Adipocyte (in vitro differentiated cells): ENCODE results near the gene ENOX1.

ENCODE experiments used
- DNase-seq: peaks from one replicate; pipeline ENCODE4 v3.0.0-alpha.2; 2015; ENCODE audit warnings: low read depth
- H3K27me3 ChIP-seq: replicated peaks from 2 replicates; pipeline ENCODE4 v1.7.0; 2013; ENCODE audit warnings: mild to moderate bottlenecking, low read length, moderate library complexity; ENCODE audit not compliant: control insufficient read depth, insufficient read depth
- H3K36me3 ChIP-seq: 2 replicates; pipeline ENCODE4 v1.7.0; 2013; ENCODE audit warnings: low read length, mild to moderate bottlenecking, moderate library complexity; ENCODE audit not compliant: control insufficient read depth, insufficient read depth, severe bottlenecking
- H3K4me1 ChIP-seq: 2 replicates; pipeline ENCODE4 v1.7.0; 2013; ENCODE audit warnings: mild to moderate bottlenecking, low read length, moderate library complexity; ENCODE audit not compliant: control insufficient read depth, insufficient read depth
- H3K4me3 ChIP-seq: 2 replicates; pipeline ENCODE4 v1.7.0; 2013; ENCODE audit warnings: mild to moderate bottlenecking, low read length, moderate library complexity
- H3K9ac ChIP-seq: 2 replicates; pipeline ENCODE4 v1.7.0; 2013; ENCODE audit warnings: mild to moderate bottlenecking, low read length, moderate library complexity
- H3K9me3 ChIP-seq: 2 replicates; pipeline ENCODE4 v1.7.0; 2013; ENCODE audit warnings: mild to moderate bottlenecking, low read length, moderate library complexity; ENCODE audit not compliant: control insufficient read depth

Gene ENOX1

DNA sequence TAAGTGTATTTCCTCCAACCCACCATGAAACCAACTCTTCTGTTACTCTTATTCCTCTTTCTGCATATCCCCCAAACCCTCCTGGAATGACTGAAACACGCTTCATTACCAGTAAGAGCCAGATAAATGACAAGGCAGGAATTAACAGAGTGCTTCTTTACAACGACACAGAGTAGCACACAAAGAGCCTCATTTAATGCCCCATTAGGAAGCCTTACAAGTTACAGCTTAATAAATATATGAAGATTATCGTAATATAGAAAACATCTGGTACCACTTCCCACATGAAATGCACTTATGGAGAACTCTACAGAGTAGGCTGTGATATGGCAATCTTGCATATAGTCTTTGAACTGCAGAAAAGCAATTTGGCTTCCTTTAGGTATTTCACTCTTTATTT is 116.8 kb downstream of the ENOX1 start:
- H3K27me3 ChIP-seq = no peaks in the 10 kb centered on the region
- DNase-seq = no peak

DNA sequence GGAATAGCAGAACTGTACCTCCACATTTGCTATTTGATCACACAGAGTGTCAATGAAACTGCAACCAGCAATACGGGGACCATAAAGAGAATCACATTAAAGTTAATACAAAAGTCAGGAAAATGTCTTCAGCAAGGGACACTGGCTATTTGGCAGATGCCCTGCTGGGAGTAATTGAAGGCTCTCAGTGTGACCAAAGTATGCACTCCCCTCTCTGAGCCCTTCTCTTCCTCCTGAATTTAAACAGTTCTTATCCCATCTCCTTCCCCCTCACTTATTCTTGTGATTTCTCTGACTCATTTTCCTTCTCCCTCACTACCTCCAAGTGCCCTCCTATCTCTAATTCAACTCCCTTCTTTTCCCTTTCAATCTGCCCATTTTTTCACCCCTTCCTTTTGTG is 117.7 kb downstream of the ENOX1 start:
- Histone ChIP-seq H3K4me1 (peaks cover 11% of the 10 kb centered on the region), H3K9ac (no peak overlapping the region), H3K27me3 (no peaks in the 10 kb centered on the region), H3K4me3 (no peak overlapping the region), H3K36me3 (no peaks in the 10 kb centered on the region), H3K9me3 (no peaks in the 10 kb centered on the region)
- DNase-seq = no peak

More for the DNA sequence above, 116.8 kb downstream of the ENOX1 start:
- Histone ChIP-seq H3K36me3 (no peaks in the 10 kb centered on the region), H3K9me3 (no peaks in the 10 kb centered on the region), H3K9ac (no peak overlapping the region), H3K4me1 (peaks cover 4% of the 10 kb centered on the region), H3K4me3 (no peak overlapping the region)

DNA sequence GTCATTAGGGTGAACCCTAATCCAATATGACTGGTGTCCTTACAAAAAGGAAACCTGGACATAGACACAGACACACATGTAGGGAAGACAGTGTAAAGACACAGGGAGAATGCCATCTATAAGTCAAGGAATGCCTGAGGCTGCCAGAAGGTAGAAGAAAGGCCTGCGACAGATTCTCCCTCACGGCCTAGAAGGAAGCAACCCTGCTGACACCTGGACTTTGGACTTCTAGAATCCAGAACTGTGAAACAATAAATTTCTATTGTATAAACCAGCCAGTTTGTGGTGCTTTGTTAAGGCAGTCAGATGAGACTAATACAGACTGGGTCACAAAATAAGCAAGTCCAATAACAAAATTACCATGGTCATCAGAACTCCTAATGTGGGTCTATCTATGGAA is 120.4 kb downstream of the ENOX1 start:
- no peaks in the 10 kb centered on the region for H3K36me3 ChIP-seq
- H3K9ac ChIP-seq = no peak overlapping the region
- H3K27me3 ChIP-seq = no peaks in the 10 kb centered on the region
- no peaks in the 10 kb centered on the region for H3K9me3 ChIP-seq
- DNase-seq = no peak
- peaks cover 32% of the 10 kb centered on the region for H3K4me1 ChIP-seq
- H3K4me3 ChIP-seq = no peak overlapping the region

DNA sequence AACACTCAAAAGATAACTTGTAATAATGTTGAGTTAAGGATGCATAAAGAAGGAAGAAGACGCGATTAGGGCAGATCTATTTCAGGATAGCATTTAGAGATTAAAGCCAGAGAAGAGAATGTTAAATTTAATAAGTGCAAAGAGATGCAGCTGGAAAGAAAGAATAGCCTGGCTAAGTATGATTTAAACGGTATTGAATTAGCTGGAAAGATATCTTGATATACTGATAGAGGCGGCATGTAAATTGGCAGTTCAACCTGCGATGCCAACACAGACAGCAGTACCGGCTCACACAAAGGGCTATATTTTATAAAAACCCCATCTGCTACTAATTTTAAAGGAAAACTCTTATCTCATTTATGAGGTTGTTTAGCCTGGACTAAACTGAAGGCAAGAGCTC is 121.4 kb downstream of the ENOX1 start:
- H3K4me3 ChIP-seq = no peak overlapping the region
- H3K36me3 ChIP-seq = no peaks in the 10 kb centered on the region
- no peak for DNase-seq
- no peaks in the 10 kb centered on the region for H3K27me3 ChIP-seq
- no peaks in the 10 kb centered on the region for H3K9me3 ChIP-seq
- H3K4me1 ChIP-seq = peaks cover 32% of the 10 kb centered on the region
- no peak overlapping the region for H3K9ac ChIP-seq

DNA sequence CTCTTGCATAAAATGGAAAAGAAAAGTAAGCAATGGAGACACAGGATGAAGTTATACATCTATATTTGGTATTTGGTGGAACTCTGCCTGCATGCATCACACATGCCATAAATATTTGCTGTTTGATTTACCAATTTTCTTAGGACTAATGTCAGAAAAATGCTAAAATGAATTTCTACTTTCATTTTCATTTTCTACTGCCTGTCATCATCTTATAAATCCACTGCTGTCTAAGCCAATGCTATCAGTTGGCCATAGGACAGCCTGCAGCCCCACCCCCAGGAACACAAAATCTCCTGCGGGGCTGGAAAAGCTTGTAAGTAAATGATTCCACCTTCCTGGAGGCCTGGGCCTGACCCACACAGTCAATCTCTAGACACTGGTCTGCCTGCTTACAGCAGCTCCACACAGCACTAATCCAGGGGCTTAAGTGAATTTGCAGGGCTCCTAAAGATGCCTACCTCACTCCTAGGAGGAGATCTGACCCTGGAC is 122.0 kb downstream of the ENOX1 start:
- DNase-seq = peak; percentile 71
- Histone ChIP-seq H3K27me3 (no peaks in the 10 kb centered on the region), H3K9me3 (no peaks in the 10 kb centered on the region), H3K36me3 (no peaks in the 10 kb centered on the region), H3K9ac (peak overlapping the region; percentile 41), H3K4me3 (peak overlapping the region; percentile 18), H3K4me1 (peaks cover 32% of the 10 kb centered on the region)

DNA sequence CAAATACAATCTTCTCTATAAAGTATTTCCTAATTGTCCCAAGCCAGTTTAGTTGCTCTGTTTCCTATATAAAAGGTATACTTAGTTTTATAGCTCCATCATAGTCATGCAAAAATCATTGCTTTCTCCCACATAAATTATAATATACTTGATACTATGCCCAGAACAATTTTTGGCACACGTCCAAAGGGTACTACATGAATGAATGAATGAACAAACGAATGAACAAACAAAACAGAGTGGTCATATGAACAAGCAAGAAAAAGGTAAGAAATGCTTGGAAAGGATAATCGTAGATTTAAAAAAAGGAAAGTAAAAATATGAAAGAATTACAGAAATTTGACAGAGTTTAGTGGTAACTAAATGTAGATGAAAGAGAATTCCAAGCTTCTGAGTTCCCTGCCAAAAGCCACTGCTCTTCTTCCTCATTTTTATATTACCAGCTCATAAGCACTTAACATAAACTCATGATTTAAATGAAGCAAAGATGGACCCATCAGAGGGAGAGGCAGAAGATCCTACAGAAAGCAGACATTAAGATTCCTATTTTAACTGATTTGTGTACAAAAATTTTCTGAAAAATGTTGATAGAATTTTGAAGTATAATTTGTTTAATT is 123.2 kb downstream of the ENOX1 start:
- peak overlapping the region; percentile 51 for H3K4me3 ChIP-seq
- peak overlapping the region; percentile 52 for H3K9ac ChIP-seq
- peak; percentile 58 for DNase-seq
- no peaks in the 10 kb centered on the region for H3K9me3 ChIP-seq
- H3K27me3 ChIP-seq = no peaks in the 10 kb centered on the region
- H3K4me1 ChIP-seq = peaks cover 32% of the 10 kb centered on the region
- no peaks in the 10 kb centered on the region for H3K36me3 ChIP-seq

DNA sequence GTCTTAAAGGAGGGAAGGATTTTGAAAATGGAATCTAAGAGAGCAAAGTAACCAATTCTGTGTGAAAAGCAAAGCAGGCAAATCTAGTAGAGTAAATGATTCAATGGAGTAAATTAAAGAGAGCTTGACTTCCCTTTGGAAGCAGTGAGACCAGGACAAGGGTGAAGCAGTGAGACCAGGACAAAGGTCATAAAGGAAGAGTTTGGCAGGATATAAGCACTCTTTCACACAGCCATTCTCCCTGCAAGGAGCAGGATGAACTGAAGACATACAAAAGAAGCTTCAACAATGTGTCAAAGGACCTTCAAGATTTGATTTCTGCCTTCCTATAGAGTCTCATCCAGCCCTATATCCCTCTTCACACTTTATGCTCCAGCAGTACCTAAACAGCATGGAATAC is 123.8 kb downstream of the ENOX1 start:
- peaks cover 32% of the 10 kb centered on the region for H3K4me1 ChIP-seq
- H3K4me3 ChIP-seq = peak overlapping the region; percentile 51
- H3K9me3 ChIP-seq = no peaks in the 10 kb centered on the region
- no peak for DNase-seq
- H3K27me3 ChIP-seq = no peaks in the 10 kb centered on the region
- peak overlapping the region; percentile 52 for H3K9ac ChIP-seq
- H3K36me3 ChIP-seq = no peaks in the 10 kb centered on the region

DNA sequence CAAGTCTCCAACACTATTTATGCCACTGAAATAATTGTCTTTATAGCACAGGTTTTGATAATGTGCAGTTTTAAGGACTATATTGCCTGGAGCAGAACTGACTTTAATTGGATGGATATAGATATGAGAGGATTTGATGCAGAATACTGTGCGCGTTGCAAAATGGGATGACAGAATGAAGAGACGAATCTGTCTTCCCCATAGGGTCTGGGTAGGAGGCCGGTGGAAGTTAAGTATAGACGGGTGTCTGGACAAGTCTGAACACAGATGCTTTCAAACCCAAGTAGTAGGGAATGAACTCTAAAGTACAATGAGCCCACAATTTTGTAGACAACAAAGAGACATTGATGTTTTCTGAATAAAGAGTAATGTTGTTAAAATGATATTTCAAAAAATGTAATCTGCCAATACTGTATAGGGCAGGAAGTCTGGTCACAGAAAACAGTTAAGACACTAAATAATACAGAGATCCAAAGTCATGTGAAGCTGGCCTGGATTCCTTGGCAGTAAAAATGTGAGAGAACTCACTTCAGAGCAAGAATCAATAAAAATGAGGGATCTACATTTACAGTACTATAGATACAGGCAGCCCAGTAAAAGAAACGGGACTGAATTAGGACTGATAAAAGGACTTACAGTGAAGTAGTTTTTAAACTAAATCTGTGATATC is 125.5 kb downstream of the ENOX1 start:
- Histone ChIP-seq H3K4me1 (peaks cover 32% of the 10 kb centered on the region), H3K9me3 (no peaks in the 10 kb centered on the region), H3K27me3 (no peaks in the 10 kb centered on the region), H3K36me3 (no peaks in the 10 kb centered on the region), H3K9ac (no peak overlapping the region), H3K4me3 (no peak overlapping the region)
- DNase-seq = no peak

DNA sequence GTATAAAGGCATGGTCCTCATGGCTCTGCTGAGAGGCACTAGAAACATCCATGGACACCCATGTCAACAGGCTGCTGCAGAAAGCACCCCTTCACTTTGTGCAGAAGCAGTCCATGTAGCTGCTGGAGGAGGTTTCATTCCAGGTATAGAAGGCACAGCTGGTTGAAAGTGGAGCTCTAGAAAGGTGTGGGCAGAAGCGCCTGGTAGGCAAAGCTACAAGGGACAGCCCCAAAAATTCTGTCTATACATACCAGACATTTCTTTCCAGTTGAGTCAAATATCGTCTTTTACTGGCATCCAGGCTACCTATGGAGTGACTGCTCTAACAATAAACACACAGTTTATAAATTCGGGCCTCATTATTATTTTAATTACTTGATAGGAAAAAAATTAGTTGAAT is 129.3 kb downstream of the ENOX1 start:
- DNase-seq = no peak
- Histone ChIP-seq H3K4me3 (no peak overlapping the region), H3K4me1 (peaks cover 4% of the 10 kb centered on the region), H3K9ac (no peak overlapping the region), H3K36me3 (no peaks in the 10 kb centered on the region), H3K9me3 (no peaks in the 10 kb centered on the region), H3K27me3 (no peaks in the 10 kb centered on the region)

DNA sequence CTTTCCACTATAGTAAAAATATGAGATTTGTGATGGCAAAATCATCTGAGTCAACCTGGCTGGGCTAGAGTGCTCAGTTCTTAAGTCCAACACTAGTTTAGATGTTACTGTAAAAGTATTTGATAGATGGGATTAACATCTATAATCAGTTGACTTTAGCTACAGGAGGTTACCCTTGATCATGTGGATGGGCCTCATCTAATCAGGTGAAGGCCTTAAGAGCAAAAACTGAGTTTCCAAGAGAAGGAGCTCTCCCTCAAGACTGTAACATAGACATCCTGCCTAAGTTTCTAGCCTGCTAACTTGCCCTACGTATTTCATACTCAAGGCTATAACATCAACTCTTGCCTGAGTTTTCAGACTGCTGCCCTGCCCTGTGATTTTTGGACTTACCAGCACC is 132.8 kb downstream of the ENOX1 start:
- no peak for DNase-seq
- Histone ChIP-seq H3K9me3 (no peaks in the 10 kb centered on the region), H3K27me3 (no peaks in the 10 kb centered on the region), H3K36me3 (no peaks in the 10 kb centered on the region), H3K9ac (no peak overlapping the region), H3K4me3 (no peak overlapping the region), H3K4me1 (no peaks in the 10 kb centered on the region)

DNA sequence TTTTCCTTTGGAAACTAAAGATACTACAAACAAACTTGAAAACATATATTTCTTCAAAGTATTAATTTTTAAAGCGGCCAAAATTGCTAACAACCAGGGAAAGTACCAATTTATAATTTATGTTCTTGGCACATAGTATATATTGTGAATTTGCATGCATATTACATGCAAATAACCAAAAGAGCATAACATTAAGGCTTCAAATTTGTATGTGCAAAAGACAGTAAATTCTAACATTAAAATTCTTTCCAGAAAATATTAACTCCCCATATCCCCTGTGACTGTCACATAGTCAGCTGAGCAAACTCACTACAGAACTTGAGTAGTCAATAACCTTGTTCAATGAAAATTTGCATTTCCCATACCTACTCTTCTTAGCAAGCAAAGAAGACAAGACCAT is 133.4 kb downstream of the ENOX1 start:
- Histone ChIP-seq H3K4me1 (no peaks in the 10 kb centered on the region), H3K27me3 (no peaks in the 10 kb centered on the region), H3K9ac (no peak overlapping the region), H3K4me3 (no peak overlapping the region), H3K9me3 (no peaks in the 10 kb centered on the region), H3K36me3 (no peaks in the 10 kb centered on the region)
- no peak for DNase-seq
